ENCODE measurements around the gene ZNF888.

GRCh38 chr19:52945652-52946321 is 22.6 kb upstream of the ZNF888 start:
- no peak for TF ChIP-seq CTCF (IDR thresholded peaks at IDR 0.05)
- no peak for TF ChIP-seq POLR2A (IDR thresholded peaks at IDR 0.05)
